Measurements from ENCODE around the gene GRM3. TPM values are rescaled to one million over a fixed set of nuclear protein-coding genes. Genes with fewer than 3 reads are reported as not detected.

GRM3 gene
- polyA plus RNA-seq, 3 donors = 0.16 to 0.22 (median 0.21) TPM

DNA sequence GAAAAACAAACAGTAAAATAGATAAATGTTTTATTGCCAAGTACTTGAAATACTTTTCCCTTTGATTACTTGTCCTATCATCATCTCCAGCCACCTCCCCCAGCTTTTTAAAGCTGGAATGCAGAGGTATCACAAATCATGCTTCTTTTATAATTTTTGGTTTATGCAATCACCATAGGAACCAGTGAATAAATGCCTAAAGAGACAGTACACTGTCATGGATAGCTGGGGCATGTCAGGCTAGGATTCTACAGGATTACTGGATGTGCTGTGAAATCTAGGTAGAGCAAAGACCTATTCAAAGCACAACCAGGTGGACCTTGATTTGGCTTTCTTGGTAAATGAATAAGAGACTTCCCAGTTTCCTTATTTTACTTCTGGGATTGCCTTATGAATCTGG lies 257.2 kb downstream of the GRM3 start:
- no peak for DNase-seq

- DNase-seq = peak; percentile 5
These were observed 261.5 kb downstream of the GRM3 start for GRCh38 chr7:86904949-86905834.

DNA sequence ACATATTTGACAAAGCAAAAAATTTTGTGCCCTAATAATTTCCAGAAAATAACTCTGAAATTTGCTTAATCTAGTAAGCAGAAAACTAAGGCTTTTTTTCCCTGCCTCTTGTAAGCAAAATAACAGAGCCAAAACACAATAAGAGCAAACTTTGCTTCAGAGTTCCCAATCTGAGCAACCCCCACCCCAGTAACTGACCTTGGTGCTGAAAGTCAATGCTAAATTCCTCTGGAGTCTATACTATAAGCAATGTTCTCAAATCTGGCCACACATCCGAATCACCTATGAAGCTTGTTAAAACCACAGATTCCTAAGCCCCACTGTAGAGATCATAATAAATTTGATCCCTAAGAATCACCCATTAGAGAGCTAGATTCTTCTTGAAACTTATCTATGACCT lies 265.2 kb downstream of the GRM3 start:
- DNase-seq = peak; percentile 31

GRCh38 chr7:86911659-86912058 lies 267.9 kb downstream of the GRM3 start:
- DNase-seq = no peak

DNA sequence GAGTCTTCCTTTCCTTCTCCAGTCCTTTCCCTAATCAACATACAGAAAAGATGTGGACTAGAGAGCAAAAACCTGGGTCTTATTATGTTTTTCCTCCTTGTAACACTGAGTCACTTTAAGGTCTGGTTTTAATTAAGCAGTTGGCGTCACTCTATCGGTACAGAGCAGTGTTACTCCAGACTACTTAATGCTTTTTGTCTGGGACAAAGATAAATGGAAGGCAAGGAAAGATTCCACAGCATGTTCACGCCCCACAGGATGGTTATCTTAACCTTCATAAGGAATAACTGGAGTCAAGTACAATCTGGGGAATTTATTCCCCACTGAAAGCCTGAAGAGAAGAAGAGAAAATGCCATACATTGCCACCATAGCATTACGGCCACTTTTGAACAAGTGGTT lies 270.0 kb downstream of the GRM3 start:
- DNase-seq = no peak
